Panc1 (cell line): ENCODE measurements around the gene KCNIP3. TPM values are rescaled to one million over a fixed set of nuclear protein-coding genes. Genes with fewer than 3 reads are reported as not detected.

Experiments used
- ATAC-seq: fragments of 200-7000 bp; cut with Tn5 transposase; 2 replicates; pipeline ENCODE4 v1.9.1; 2020; ENCODE audit warnings: mild to moderate bottlenecking, moderate library complexity
- BruUV-seq: library from RNA; stranded (reverse); fragments of 400-500 nt; replicated peaks from 2 replicates; lab custom pipeline; 2021; lab: Mats Ljungman, UMichigan
- CTCF ChIA-PET: fragments of 300-600 bp; sonication (Branson Sonifier 250); formaldehyde crosslinking; loops from one replicate; lab custom pipeline; 2022; ENCODE audit warnings: antibody characterized with exemption; lab: Charles Lee
- POLR2A ChIA-PET: fragments of 300-600 bp; sonication (Branson Sonifier 250); formaldehyde crosslinking; loops from one replicate; lab custom pipeline; 2022; ENCODE audit warnings: antibody characterized with exemption; lab: Charles Lee
- DNase-seq: peaks from one replicate; pipeline ENCODE4 v3.0.0-alpha.2; 2010; ENCODE audit warnings: low read depth, low spot score
- H3K27ac ChIP-seq: 2 replicates; pipeline ENCODE4 v1.5.1; 2011; ENCODE audit warnings: mild to moderate bottlenecking, low read length, inconsistent platforms
- H3K27me3 ChIP-seq: fragments of 200-500 bp; sonication (Bioruptor generic); 2 replicates; pipeline ENCODE4 v1.6.0; 2014; ENCODE audit warnings: low read length, inconsistent platforms; ENCODE audit not compliant: control insufficient read depth, insufficient read depth
- H3K36me3 ChIP-seq: fragments of 200-500 bp; sonication (Bioruptor generic); 2 replicates; pipeline ENCODE4 v1.5.1; 2014; ENCODE audit warnings: inconsistent platforms, mild to moderate bottlenecking, low read length, moderate library complexity; ENCODE audit not compliant: control insufficient read depth, insufficient read depth
- H3K4me1 ChIP-seq: 2 replicates; pipeline ENCODE4 v1.5.1; 2011; ENCODE audit warnings: inconsistent platforms, mild to moderate bottlenecking, low read length, moderate library complexity; ENCODE audit not compliant: control insufficient read depth, insufficient read depth
- H3K4me3 ChIP-seq, 2 experiments: 2 replicates each; pipeline ENCODE4 v1.5.1; 2011 to 2012; ENCODE audit warnings: low read depth in 2 of 2, low read length in 2 of 2, mild to moderate bottlenecking in 2 of 2, inconsistent platforms in 1 of 2, moderate library complexity in 1 of 2
- H3K9me3 ChIP-seq: fragments of 200-500 bp; sonication (Bioruptor generic); 2 replicates; pipeline ENCODE4 v1.5.1; 2014; ENCODE audit warnings: low read depth, mild to moderate bottlenecking, inconsistent platforms, low read length, moderate library complexity; ENCODE audit not compliant: control insufficient read depth, insufficient read depth
- POLR2AphosphoS5 ChIP-seq: IDR thresholded peaks from 2 replicates; pipeline ENCODE4 v1.6.1; 2012; ENCODE audit warnings: mild to moderate bottlenecking, low read depth, low read length, moderate library complexity
- SIN3A ChIP-seq: IDR thresholded peaks from 2 replicates; pipeline ENCODE4 v1.6.1; 2012; ENCODE audit warnings: low read depth, mild to moderate bottlenecking, low read length, moderate library complexity, borderline replicate concordance; ENCODE audit not compliant: insufficient read depth
- TCF7L2 ChIP-seq: IDR thresholded peaks from 2 replicates; pipeline ENCODE4 v1.6.1; 2011; ENCODE audit warnings: mild to moderate bottlenecking, low read depth, low read length, inconsistent platforms
- in situ Hi-C: cut with HindIII; loops from 2 replicates; pipeline ENCODE4 v1.10.0; 2016; ENCODE audit warnings: low sequenced_read_pairs, low pct_unique_long_range_greater_than_20kb
- intact Hi-C: fragments of 100-400 bp; cut with micrococcal nuclease; formaldehyde crosslinking; loops from one replicate; pipeline ENCODE4 v1.10.0; 2022; ENCODE audit not compliant: unreplicated experiment
- total RNA-seq: library from RNA; stranded (reverse); gene quantifications from one replicate; pipeline ENCODE4 v1.2.1, GENCODE V29; 2021; ENCODE audit not compliant: unreplicated experiment
- TF ChIP-seq, protein P1 (sequence below): fragments of 450-650 bp; IDR thresholded peaks from 2 replicates; pipeline ENCODE4 v1.5.1; 2017; ENCODE audit warnings: mild to moderate bottlenecking
- TF ChIP-seq, protein P2 (sequence below), 2 experiments: IDR thresholded peaks; 2 replicates each; pipeline ENCODE4 v1.6.1; 2011 to 2012; ENCODE audit warnings: low read depth in 2 of 2, control low read depth in 1 of 2, low read length in 1 of 2, mild to moderate bottlenecking in 1 of 2, moderate library complexity in 1 of 2; ENCODE audit not compliant: insufficient read depth in 1 of 2

Gene KCNIP3
- total RNA-seq, 1 experiment from 2014 or later: 17.5 TPM

DNA sequence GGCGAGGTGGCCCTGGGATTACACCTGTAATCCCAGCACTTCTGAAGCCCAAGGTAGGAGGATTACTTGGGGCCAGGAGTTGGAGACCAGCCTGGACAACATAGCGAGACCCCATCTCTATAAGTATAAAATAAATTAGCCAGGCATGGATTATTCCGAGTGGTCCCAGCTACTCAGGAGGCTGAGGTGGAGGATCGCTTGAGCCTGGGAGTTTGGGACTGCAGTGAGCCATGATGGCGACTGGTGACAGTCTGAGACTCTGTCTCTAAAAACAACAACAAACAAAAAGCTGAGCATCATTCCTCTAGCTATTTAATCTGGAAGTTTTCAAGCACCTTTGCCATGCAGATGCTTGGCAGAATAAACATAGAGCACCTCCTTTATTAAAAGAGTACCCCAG lies 83.6 kb downstream of the KCNIP3 start:
- Histone ChIP-seq H3K9me3 (no peaks in the 10 kb centered on the region), H3K27me3 (no peaks in the 10 kb centered on the region), H3K27ac (no peak overlapping the region), H3K4me1 (no peaks in the 10 kb centered on the region), H3K36me3 (no peaks in the 10 kb centered on the region), H3K4me3 (no peak overlapping the region)
- ATAC-seq (no peak), DNase-seq (no peak)
- ChIA-PET CTCF (no interaction called here), POLR2A (no interaction called here)
- intact Hi-C loops (no loop called here), in situ Hi-C loops (no loop called here)
- TF ChIP-seq, protein P1, sequence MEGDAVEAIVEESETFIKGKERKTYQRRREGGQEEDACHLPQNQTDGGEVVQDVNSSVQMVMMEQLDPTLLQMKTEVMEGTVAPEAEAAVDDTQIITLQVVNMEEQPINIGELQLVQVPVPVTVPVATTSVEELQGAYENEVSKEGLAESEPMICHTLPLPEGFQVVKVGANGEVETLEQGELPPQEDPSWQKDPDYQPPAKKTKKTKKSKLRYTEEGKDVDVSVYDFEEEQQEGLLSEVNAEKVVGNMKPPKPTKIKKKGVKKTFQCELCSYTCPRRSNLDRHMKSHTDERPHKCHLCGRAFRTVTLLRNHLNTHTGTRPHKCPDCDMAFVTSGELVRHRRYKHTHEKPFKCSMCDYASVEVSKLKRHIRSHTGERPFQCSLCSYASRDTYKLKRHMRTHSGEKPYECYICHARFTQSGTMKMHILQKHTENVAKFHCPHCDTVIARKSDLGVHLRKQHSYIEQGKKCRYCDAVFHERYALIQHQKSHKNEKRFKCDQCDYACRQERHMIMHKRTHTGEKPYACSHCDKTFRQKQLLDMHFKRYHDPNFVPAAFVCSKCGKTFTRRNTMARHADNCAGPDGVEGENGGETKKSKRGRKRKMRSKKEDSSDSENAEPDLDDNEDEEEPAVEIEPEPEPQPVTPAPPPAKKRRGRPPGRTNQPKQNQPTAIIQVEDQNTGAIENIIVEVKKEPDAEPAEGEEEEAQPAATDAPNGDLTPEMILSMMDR: no peak
- TF ChIP-seq SIN3A (no peak), TCF7L2 (no peak), POLR2AphosphoS5 (no peak)
- TF ChIP-seq, protein P2, sequence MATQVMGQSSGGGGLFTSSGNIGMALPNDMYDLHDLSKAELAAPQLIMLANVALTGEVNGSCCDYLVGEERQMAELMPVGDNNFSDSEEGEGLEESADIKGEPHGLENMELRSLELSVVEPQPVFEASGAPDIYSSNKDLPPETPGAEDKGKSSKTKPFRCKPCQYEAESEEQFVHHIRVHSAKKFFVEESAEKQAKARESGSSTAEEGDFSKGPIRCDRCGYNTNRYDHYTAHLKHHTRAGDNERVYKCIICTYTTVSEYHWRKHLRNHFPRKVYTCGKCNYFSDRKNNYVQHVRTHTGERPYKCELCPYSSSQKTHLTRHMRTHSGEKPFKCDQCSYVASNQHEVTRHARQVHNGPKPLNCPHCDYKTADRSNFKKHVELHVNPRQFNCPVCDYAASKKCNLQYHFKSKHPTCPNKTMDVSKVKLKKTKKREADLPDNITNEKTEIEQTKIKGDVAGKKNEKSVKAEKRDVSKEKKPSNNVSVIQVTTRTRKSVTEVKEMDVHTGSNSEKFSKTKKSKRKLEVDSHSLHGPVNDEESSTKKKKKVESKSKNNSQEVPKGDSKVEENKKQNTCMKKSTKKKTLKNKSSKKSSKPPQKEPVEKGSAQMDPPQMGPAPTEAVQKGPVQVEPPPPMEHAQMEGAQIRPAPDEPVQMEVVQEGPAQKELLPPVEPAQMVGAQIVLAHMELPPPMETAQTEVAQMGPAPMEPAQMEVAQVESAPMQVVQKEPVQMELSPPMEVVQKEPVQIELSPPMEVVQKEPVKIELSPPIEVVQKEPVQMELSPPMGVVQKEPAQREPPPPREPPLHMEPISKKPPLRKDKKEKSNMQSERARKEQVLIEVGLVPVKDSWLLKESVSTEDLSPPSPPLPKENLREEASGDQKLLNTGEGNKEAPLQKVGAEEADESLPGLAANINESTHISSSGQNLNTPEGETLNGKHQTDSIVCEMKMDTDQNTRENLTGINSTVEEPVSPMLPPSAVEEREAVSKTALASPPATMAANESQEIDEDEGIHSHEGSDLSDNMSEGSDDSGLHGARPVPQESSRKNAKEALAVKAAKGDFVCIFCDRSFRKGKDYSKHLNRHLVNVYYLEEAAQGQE (IDR thresholded peaks at IDR 0.05; ENCODE audit: insufficient read depth in 1 of 2, low read depth in 2 of 2, low read length in 1 of 2): no peak
- no TSS peak for BruUV-seq

DNA sequence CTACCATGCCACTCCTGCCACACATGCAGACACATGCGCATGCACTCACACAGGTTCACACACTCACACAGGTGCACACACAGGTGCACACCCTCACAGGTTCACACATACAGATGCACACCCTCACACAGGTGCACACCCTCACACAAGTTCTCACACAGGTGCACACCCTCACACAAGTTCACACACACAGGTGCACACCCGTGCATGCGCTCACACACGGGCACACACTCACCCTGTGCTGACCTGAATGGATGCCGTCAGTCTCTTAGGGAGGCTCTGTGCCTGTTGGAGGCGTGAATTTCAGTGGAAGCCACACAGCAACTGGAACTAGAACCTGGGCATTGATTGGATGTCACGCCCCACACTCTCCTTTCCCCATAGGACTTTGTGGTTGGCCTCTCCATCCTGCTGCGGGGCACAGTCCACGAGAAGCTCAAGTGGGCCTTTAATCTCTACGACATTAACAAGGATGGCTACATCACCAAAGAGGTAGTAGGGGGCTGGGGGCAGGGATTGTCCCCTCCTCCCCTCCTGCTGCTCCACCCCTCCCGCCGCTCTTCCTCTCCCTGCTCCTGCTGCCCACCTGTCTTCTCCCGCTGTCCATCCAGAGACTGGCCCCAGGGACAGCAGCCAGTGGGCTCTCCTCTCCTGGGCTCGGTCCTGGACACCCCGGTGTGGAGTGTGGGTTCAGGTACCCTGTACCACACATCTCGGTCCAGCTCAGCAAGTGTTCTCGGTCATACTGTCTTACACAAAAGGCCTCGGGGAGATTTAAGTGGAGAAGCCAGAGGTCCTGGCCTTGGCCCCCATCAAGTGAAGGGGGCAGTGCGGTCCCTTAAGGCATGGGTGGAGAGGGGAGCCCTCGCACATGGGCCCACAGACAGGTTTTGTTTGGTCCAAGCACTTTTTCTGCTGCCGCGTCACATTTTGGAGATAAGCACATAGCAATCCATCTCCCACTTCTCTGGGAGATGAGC lies 84.4 kb downstream of the KCNIP3 start:
- CTCF ChIA-PET: no interaction called here
- TF ChIP-seq POLR2AphosphoS5: no peak
- TF ChIP-seq, protein P1: no peak
- no peak for TF ChIP-seq SIN3A
- no peak for TF ChIP-seq TCF7L2
- POLR2A ChIA-PET: no interaction called here

More for the DNA sequence above, 84.4 kb downstream of the KCNIP3 start:
- H3K4me3 ChIP-seq: no peak overlapping the region
- no peaks in the 10 kb centered on the region for H3K4me1 ChIP-seq
- H3K36me3 ChIP-seq: no peaks in the 10 kb centered on the region
- no peaks in the 10 kb centered on the region for H3K27me3 ChIP-seq
- in situ Hi-C loops (no loop called here), intact Hi-C loops (no loop called here)
- DNase-seq: no peak
- ATAC-seq: no peak
- no peak overlapping the region for H3K27ac ChIP-seq
- H3K9me3 ChIP-seq: no peaks in the 10 kb centered on the region
- no TSS peak for BruUV-seq
